Amygdala (tissue), 56 donors: Measurements from ENCODE around the gene XIRP1.
A peak's percentile ranks its signal among the peaks of the same experiment; 100 is the strongest.
"Not testable (repeated sequence)": the region's sequence is repeated elsewhere in the genome, so short reads cannot be mapped to it uniquely, and the experiment has no call there.

Experiments used
- DNase-seq, 56 donors: peaks; one replicate each; lab custom pipeline; 2025; lab: John Stamatoyannopoulos, UW

The XIRP1 gene

GRCh38 chr3:39192490-39193092, at the start of gene XIRP1:
XIRP1 (minus strand) TSS chr3:39192595; CDS start chr3:39189445, 3,150 bp downstream.
- DNase-seq, result no peak

- DNase-seq, result no peak
These were observed 49.2 kb upstream of the XIRP1 start for GRCh38 chr3:39241561-39241960.

- DNase-seq, result no peak
These were observed 44.6 kb upstream of the XIRP1 start for GRCh38 chr3:39237027-39237426.

GRCh38 chr3:39234651-39235050, 42.3 kb upstream of the XIRP1 start:
- DNase-seq, result no peak

- DNase-seq, result no peak
These were observed 40.5 kb upstream of the XIRP1 start for GRCh38 chr3:39232859-39233258.

- DNase-seq, result no peak
These were observed 38.1 kb upstream of the XIRP1 start for GRCh38 chr3:39230453-39230852.

GRCh38 chr3:39228496-39228895, 36.1 kb upstream of the XIRP1 start:
- no peak for DNase-seq

GRCh38 chr3:39227596-39227995, 35.2 kb upstream of the XIRP1 start:
- DNase-seq, result not testable (repeated sequence)

GRCh38 chr3:39226106-39226741, 33.8 kb upstream of the XIRP1 start:
- DNase-seq, result no peak

- no peak for DNase-seq
These were observed 31.9 kb upstream of the XIRP1 start for GRCh38 chr3:39224288-39224687.

- DNase-seq, result no peak
These were observed 30.5 kb upstream of the XIRP1 start for GRCh38 chr3:39222939-39223338.

GRCh38 chr3:39222462-39222861, 30.1 kb upstream of the XIRP1 start:
- DNase-seq, result no peak

- DNase-seq, result no peak
These were observed 28.7 kb upstream of the XIRP1 start for GRCh38 chr3:39221141-39221530.

- peak in 17 of 56 donors; percentile 3 to 55 (median 13) for DNase-seq
These were observed 28.2 kb upstream of the XIRP1 start for GRCh38 chr3:39220407-39221140.

- no peak for DNase-seq
These were observed 27.3 kb upstream of the XIRP1 start for GRCh38 chr3:39219702-39220101.

- peak in 1 of 56 donors; percentile 14 for DNase-seq
These were observed 23.9 kb upstream of the XIRP1 start for GRCh38 chr3:39216176-39216790.

- no peak for DNase-seq
These were observed 21.2 kb upstream of the XIRP1 start for GRCh38 chr3:39213613-39214012.

- DNase-seq, result no peak
These were observed 20.3 kb upstream of the XIRP1 start for GRCh38 chr3:39212665-39213064.

- DNase-seq, result no peak
These were observed 19.1 kb upstream of the XIRP1 start for GRCh38 chr3:39211332-39212130.

GRCh38 chr3:39210078-39210477, 17.7 kb upstream of the XIRP1 start:
- no peak for DNase-seq
